GM12891 (cell line): ENCODE data around the gene SDR9C7.
"Not testable (repeated sequence)": the region's sequence is repeated elsewhere in the genome, so short reads cannot be mapped to it uniquely, and the experiment has no call there.

Experiments used
- PAX5 ChIP-seq: IDR thresholded peaks from 2 replicates; pipeline ENCODE4 v1.6.1; 2011; ENCODE audit warnings: low read length, moderate library complexity, mild to moderate bottlenecking; ENCODE audit not compliant: insufficient read depth, severe bottlenecking
- POLR2A ChIP-seq: IDR thresholded peaks from 2 replicates; pipeline ENCODE4 v1.6.1; 2011; ENCODE audit warnings: low read depth, low read length, control low read depth
- TAF1 ChIP-seq: IDR thresholded peaks from 2 replicates; pipeline ENCODE4 v1.6.1; 2011; ENCODE audit warnings: low read depth, low read length, control low read depth

GRCh38 chr12:56909403-56909802 is 24.8 kb downstream of the SDR9C7 start:
- TF ChIP-seq PAX5, TAF1, POLR2A: not testable (repeated sequence)
